ENCODE data around the gene LSAMP. TPM values are rescaled to one million over a fixed set of nuclear protein-coding genes. Genes with fewer than 3 reads are reported as not detected.

Gene LSAMP
- total and polyA plus RNA-seq, 2 of the 13 experiments (the other 11 are each of a cell fraction or from before 2014, with no cell fraction given), result not detected

DNA sequence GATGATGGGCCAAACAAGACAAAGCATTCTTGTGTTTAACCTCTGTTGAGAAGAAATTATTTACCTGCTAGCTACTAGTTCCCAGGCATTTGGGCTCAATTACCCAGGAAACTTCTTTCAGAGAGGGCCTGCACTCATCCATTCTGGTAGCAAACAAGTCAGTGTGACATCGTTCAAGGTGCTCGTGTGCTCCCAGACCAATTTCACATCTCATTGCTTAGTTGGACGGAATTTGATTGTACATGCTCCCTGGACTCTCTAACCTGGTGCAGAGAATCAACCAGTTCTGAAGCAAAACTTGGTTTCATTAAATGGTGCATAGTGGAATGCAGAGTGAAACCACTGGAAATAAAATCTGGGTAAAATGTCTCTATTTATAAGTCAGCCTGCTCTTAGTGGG lies 392.7 kb downstream of the LSAMP start:
- WGBS (ENCODE audit: low lambda C conversion rate), result 3% methylated on average over 3 of the region's 3 CpGs
- Histone ChIP-seq H2AFZ (ENCODE audit: low read length) (no peak overlapping the region), H3K4me3 (replicated peaks in 1 of 3; ENCODE audit: insufficient read depth in 1 of 3, low read depth in 2 of 3, low read length in 3 of 3) (no peak overlapping the region), H3K4me1 (ENCODE audit: insufficient read depth, low read length) (no peaks in the 10 kb centered on the region), H3K36me3 (replicated peaks in 1 of 2; ENCODE audit: control insufficient read depth in 1 of 2, insufficient read depth in 2 of 2, low read length in 2 of 2) (no peaks in the 10 kb centered on the region), H3K27me3 (ENCODE audit: control insufficient read depth in 1 of 2, insufficient read depth in 2 of 2, low read length in 2 of 2) (no peaks in the 10 kb centered on the region), H3K79me2 (ENCODE audit: insufficient read depth, low read length) (no peaks in the 10 kb centered on the region), H3K4me2 (ENCODE audit: low read depth, low read length) (no peak overlapping the region), H3K9me3 (ENCODE audit: low read length) (no peaks in the 10 kb centered on the region), H3K9ac (ENCODE audit: insufficient read depth, low read depth, low read length) (no peak overlapping the region), H4K20me1 (ENCODE audit: insufficient read depth, low read length) (no peaks in the 10 kb centered on the region), H3K27ac (ENCODE audit: extremely low read length, insufficient read depth, low read length) (no peak overlapping the region)
- no peak for ATAC-seq
- intact Hi-C loops (cut with micrococcal nuclease; ENCODE audit: unreplicated experiment) (no loop called here), in situ Hi-C loops (cut with HindIII; ENCODE audit: extremely low pct_ligation_motif_present, low pct_unique_long_range_greater_than_20kb) (no loop called here)
- TF ChIP-seq, protein P1, sequence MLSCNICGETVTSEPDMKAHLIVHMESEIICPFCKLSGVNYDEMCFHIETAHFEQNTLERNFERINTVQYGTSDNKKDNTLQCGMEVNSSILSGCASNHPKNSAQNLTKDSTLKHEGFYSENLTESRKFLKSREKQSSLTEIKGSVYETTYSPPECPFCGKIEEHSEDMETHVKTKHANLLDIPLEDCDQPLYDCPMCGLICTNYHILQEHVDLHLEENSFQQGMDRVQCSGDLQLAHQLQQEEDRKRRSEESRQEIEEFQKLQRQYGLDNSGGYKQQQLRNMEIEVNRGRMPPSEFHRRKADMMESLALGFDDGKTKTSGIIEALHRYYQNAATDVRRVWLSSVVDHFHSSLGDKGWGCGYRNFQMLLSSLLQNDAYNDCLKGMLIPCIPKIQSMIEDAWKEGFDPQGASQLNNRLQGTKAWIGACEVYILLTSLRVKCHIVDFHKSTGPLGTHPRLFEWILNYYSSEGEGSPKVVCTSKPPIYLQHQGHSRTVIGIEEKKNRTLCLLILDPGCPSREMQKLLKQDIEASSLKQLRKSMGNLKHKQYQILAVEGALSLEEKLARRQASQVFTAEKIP (CRISPR knock-in tag; IDR thresholded peaks at IDR 0.05; ENCODE audit: borderline replicate concordance), result no peak
- no peak for TF ChIP-seq MAFG (CRISPR knock-in tag; IDR thresholded peaks at IDR 0.05)
- TF ChIP-seq CREM (IDR thresholded peaks at IDR 0.05), result no peak
- no peak for TF ChIP-seq CREM (CRISPR knock-in tag; IDR thresholded peaks at IDR 0.05)
- TF ChIP-seq HNRNPL (IDR thresholded peaks at IDR 0.05; ENCODE audit: low read depth, low read length), result no peak
- TF ChIP-seq, protein P2, sequence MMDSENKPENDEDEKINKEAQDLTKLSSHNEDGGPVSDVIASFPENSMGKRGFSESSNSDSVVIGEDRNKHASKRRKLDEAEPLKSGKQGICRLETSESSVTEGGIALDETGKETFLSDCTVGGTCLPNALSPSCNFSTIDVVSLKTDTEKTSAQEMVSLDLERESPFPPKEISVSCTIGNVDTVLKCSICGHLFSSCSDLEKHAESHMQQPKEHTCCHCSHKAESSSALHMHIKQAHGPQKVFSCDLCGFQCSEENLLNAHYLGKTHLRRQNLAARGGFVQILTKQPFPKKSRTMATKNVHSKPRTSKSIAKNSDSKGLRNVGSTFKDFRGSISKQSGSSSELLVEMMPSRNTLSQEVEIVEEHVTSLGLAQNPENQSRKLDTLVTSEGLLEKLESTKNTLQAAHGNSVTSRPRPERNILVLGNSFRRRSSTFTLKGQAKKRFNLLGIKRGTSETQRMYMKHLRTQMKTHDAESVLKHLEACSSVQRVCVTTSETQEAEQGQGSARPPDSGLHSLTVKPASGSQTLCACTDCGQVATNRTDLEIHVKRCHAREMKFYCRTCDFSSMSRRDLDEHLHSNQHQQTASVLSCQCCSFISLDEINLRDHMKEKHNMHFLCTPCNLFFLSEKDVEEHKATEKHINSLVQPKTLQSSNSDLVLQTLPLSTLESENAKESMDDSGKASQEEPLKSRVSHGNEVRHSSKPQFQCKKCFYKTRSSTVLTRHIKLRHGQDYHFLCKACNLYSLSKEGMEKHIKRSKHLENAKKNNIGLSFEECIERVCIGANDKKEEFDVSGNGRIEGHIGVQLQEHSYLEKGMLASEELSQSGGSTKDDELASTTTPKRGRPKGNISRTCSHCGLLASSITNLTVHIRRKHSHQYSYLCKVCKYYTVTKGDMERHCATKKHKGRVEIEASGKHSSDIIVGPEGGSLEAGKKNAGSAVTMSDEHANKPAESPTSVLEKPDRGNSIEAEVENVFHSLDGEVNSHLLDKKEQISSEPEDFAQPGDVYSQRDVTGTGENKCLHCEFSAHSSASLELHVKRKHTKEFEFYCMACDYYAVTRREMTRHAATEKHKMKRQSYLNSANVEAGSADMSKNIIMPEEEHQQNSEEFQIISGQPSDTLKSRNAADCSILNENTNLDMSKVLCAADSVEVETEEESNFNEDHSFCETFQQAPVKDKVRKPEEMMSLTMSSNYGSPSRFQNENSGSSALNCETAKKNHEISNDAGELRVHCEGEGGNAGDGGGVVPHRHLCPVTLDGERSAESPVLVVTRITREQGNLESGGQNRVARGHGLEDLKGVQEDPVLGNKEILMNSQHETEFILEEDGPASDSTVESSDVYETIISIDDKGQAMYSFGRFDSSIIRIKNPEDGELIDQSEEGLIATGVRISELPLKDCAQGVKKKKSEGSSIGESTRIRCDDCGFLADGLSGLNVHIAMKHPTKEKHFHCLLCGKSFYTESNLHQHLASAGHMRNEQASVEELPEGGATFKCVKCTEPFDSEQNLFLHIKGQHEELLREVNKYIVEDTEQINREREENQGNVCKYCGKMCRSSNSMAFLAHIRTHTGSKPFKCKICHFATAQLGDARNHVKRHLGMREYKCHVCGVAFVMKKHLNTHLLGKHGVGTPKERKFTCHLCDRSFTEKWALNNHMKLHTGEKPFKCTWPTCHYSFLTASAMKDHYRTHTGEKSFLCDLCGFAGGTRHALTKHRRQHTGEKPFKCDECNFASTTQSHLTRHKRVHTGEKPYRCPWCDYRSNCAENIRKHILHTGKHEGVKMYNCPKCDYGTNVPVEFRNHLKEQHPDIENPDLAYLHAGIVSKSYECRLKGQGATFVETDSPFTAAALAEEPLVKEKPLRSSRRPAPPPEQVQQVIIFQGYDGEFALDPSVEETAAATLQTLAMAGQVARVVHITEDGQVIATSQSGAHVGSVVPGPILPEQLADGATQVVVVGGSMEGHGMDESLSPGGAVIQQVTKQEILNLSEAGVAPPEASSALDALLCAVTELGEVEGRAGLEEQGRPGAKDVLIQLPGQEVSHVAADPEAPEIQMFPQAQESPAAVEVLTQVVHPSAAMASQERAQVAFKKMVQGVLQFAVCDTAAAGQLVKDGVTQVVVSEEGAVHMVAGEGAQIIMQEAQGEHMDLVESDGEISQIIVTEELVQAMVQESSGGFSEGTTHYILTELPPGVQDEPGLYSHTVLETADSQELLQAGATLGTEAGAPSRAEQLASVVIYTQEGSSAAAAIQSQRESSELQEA (CRISPR knock-in tag; IDR thresholded peaks at IDR 0.05; ENCODE audit: not compliant biosample characterization), result no peak
- TF ChIP-seq, protein P3, sequence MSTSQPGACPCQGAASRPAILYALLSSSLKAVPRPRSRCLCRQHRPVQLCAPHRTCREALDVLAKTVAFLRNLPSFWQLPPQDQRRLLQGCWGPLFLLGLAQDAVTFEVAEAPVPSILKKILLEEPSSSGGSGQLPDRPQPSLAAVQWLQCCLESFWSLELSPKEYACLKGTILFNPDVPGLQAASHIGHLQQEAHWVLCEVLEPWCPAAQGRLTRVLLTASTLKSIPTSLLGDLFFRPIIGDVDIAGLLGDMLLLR (CRISPR knock-in tag; IDR thresholded peaks at IDR 0.05), result no peak
- TF ChIP-seq TSC22D2 (CRISPR knock-in tag; IDR thresholded peaks at IDR 0.05; ENCODE audit: borderline replicate concordance), result no peak
- TF ChIP-seq, protein P4, sequence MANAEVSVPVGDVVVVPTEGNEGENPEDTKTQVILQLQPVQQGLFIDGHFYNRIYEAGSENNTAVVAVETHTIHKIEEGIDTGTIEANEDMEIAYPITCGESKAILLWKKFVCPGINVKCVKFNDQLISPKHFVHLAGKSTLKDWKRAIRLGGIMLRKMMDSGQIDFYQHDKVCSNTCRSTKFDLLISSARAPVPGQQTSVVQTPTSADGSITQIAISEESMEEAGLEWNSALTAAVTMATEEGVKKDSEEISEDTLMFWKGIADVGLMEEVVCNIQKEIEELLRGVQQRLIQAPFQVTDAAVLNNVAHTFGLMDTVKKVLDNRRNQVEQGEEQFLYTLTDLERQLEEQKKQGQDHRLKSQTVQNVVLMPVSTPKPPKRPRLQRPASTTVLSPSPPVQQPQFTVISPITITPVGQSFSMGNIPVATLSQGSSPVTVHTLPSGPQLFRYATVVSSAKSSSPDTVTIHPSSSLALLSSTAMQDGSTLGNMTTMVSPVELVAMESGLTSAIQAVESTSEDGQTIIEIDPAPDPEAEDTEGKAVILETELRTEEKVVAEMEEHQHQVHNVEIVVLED (CRISPR knock-in tag; IDR thresholded peaks at IDR 0.05; ENCODE audit: borderline replicate concordance), result no peak
- no peak for TF ChIP-seq ZSCAN9 (CRISPR knock-in tag; IDR thresholded peaks at IDR 0.05; ENCODE audit: borderline replicate concordance)
- CTCF ChIA-PET (ENCODE audit: low intra/inter-chr PET ratio, low total read pairs), result no interaction called here
- no peak for DNase-seq (ENCODE audit: low spot score)
- POLR2A ChIA-PET, result no interaction called here
- no TSS peak for BruUV-seq (replicated peaks)
- no peak for FAIRE-seq

Measured in HepG2 (cell line).